ENCODE data around the gene SLC7A6. TPM values are rescaled to one million over a fixed set of nuclear protein-coding genes. Genes with fewer than 3 reads are reported as not detected.

Gene SLC7A6
- total and polyA plus RNA-seq, 10 of the 15 experiments (the other 5 are each of a cell fraction or from before 2014, with no cell fraction given), result 8.2 to 60.4 (median 28.6) TPM

GRCh38 chr16:68313116-68313515, 48.8 kb downstream of the SLC7A6 start (continued):
- TF ChIP-seq BCLAF1 (IDR thresholded peaks at IDR 0.05) (no peak), REST (IDR thresholded peaks at IDR 0.05; ENCODE audit: low read depth, low read length) (no peak), ELK1 (IDR thresholded peaks at IDR 0.05; ENCODE audit: low read depth, low read length) (no peak)

Data from GM12878 (cell line).